ENCODE measurements around the gene AXDND1.

Gene AXDND1
- long read RNA-seq, result 0 reads

- Histone ChIP-seq H3K27ac (replicated peaks) (peak within 1 kb of the TSS; percentile 98), H3K4me3 (replicated peaks; ENCODE audit: insufficient read depth, low read length) (peak within 1 kb of the TSS; percentile 45), H3K27me3 (ENCODE audit: insufficient read depth, poor library complexity, severe bottlenecking) (no peaks in the 10 kb centered on the region)
- DNase-seq (ENCODE audit: low read depth in 1 of 2, low spot score in 1 of 2), result peak; percentile 85 to 94
- peak; percentile 63 for TF ChIP-seq POLR2AphosphoS5 (IDR thresholded peaks at IDR 0.05; ENCODE audit: low read depth)
- peak; percentile 94 for TF ChIP-seq SPI1 (IDR thresholded peaks at IDR 0.05; ENCODE audit: borderline replicate concordance, low read depth)
- TF ChIP-seq CTCF (IDR thresholded peaks at IDR 0.05; ENCODE audit: insufficient read depth, low read length), result no peak
- 0 out of 2 replicates have a peak, but pooled peaks have one; percentile 28 for TF ChIP-seq GABPA (IDR thresholded peaks at IDR 0.05; ENCODE audit: low read depth)
- no peak for TF ChIP-seq REST (IDR thresholded peaks at IDR 0.05; ENCODE audit: insufficient replicate concordance, low read depth)
Observed at GRCh38 chr1:179365342-179366092, at the start of gene AXDND1. AXDND1 (plus strand) TSS chr1:179365971; CDS start chr1:179366510, 539 bp downstream.

GRCh38 chr1:179318491-179318890 lies 47.3 kb upstream of the AXDND1 start:
- Histone ChIP-seq H3K27me3 (ENCODE audit: insufficient read depth, poor library complexity, severe bottlenecking) (no peaks in the 10 kb centered on the region), H3K4me3 (replicated peaks; ENCODE audit: insufficient read depth, low read length) (no peak overlapping the region), H3K27ac (replicated peaks) (no peak overlapping the region)
- no peak for DNase-seq (ENCODE audit: low read depth in 1 of 2, low spot score in 1 of 2)
- TF ChIP-seq SPI1 (IDR thresholded peaks at IDR 0.05; ENCODE audit: borderline replicate concordance, low read depth), result peak; percentile 88
- TF ChIP-seq GABPA (IDR thresholded peaks at IDR 0.05; ENCODE audit: low read depth), result no peak

GRCh38 chr1:179321533-179322216 lies 44.1 kb upstream of the AXDND1 start:
- Histone ChIP-seq H3K27ac (replicated peaks) (no peak overlapping the region), H3K27me3 (ENCODE audit: insufficient read depth, poor library complexity, severe bottlenecking) (no peaks in the 10 kb centered on the region), H3K4me3 (replicated peaks; ENCODE audit: insufficient read depth, low read length) (no peak overlapping the region)
- DNase-seq (ENCODE audit: low read depth in 1 of 2, low spot score in 1 of 2), result no peak
- TF ChIP-seq REST (IDR thresholded peaks at IDR 0.05; ENCODE audit: insufficient replicate concordance, low read depth) (no peak), CTCF (IDR thresholded peaks at IDR 0.05; ENCODE audit: insufficient read depth, low read length) (no peak), GABPA (IDR thresholded peaks at IDR 0.05; ENCODE audit: low read depth) (no peak), SPI1 (IDR thresholded peaks at IDR 0.05; ENCODE audit: borderline replicate concordance, low read depth) (no peak), POLR2AphosphoS5 (IDR thresholded peaks at IDR 0.05; ENCODE audit: low read depth) (no peak)

GRCh38 chr1:179322557-179322956 lies 43.2 kb upstream of the AXDND1 start:
- TF ChIP-seq SPI1 (IDR thresholded peaks at IDR 0.05; ENCODE audit: borderline replicate concordance, low read depth), result no peak
- no peak for TF ChIP-seq GABPA (IDR thresholded peaks at IDR 0.05; ENCODE audit: low read depth)
- no peak for TF ChIP-seq POLR2AphosphoS5 (IDR thresholded peaks at IDR 0.05; ENCODE audit: low read depth)
- TF ChIP-seq CTCF (IDR thresholded peaks at IDR 0.05; ENCODE audit: insufficient read depth, low read length), result no peak
- no peak for TF ChIP-seq REST (IDR thresholded peaks at IDR 0.05; ENCODE audit: insufficient replicate concordance, low read depth)
- no peaks in the 10 kb centered on the region for H3K27me3 ChIP-seq (ENCODE audit: insufficient read depth, poor library complexity, severe bottlenecking)
- no peak overlapping the region for H3K4me3 ChIP-seq (replicated peaks; ENCODE audit: insufficient read depth, low read length)
- no peak for DNase-seq (ENCODE audit: low read depth in 1 of 2, low spot score in 1 of 2)
- H3K27ac ChIP-seq (replicated peaks), result no peak overlapping the region

Measured in HL-60 (cell line).